Coronary artery (tissue), 2 donors: ENCODE data around the gene LPCAT2.

ENCODE experiments used
- DNase-seq: peaks from one replicate; pipeline ENCODE4 v3.0.0-alpha.2; 2017; ENCODE audit warnings: low spot score
- H3K27ac ChIP-seq, 2 donors: fragments of 200-600 bp; sonication (generic); one replicate each; pipeline ENCODE4 v1.5.1; 2016 to 2019
- H3K4me3 ChIP-seq: fragments of 200-600 bp; sonication (generic); 2 replicates; pipeline ENCODE4 v1.5.1; 2016; ENCODE audit warnings: mild to moderate bottlenecking, moderate library complexity
- TF ChIP-seq, protein P1 (sequence below): fragments of 200-600 bp; sonication (generic); IDR thresholded peaks from one replicate; pipeline ENCODE4 v1.5.1; 2019; ENCODE audit warnings: antibody characterized with exemption

LPCAT2 gene

DNA sequence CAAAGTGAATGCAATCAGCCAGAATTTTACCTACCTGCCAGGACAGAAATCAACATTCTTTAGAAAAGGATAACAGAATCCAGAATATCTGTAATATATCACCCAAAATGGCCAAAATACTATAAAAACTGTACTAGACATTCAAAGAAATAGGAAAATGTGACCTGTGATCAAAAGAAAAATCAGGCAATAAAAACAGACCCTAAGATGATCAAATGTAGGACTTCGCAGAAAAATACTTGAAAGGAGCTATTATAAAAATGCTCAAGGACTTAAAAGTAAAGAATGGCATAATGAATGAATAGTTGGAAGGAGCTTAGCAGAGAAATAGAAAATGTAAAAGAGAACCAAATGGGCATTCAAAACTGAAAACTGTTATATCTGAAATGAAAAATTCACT lies 4.1 kb downstream of the LPCAT2 start:
- no peak overlapping the region for H3K4me3 ChIP-seq
- DNase-seq = no peak
- TF ChIP-seq, protein P1, sequence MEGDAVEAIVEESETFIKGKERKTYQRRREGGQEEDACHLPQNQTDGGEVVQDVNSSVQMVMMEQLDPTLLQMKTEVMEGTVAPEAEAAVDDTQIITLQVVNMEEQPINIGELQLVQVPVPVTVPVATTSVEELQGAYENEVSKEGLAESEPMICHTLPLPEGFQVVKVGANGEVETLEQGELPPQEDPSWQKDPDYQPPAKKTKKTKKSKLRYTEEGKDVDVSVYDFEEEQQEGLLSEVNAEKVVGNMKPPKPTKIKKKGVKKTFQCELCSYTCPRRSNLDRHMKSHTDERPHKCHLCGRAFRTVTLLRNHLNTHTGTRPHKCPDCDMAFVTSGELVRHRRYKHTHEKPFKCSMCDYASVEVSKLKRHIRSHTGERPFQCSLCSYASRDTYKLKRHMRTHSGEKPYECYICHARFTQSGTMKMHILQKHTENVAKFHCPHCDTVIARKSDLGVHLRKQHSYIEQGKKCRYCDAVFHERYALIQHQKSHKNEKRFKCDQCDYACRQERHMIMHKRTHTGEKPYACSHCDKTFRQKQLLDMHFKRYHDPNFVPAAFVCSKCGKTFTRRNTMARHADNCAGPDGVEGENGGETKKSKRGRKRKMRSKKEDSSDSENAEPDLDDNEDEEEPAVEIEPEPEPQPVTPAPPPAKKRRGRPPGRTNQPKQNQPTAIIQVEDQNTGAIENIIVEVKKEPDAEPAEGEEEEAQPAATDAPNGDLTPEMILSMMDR = no peak
- H3K27ac ChIP-seq = no peak overlapping the region

DNA sequence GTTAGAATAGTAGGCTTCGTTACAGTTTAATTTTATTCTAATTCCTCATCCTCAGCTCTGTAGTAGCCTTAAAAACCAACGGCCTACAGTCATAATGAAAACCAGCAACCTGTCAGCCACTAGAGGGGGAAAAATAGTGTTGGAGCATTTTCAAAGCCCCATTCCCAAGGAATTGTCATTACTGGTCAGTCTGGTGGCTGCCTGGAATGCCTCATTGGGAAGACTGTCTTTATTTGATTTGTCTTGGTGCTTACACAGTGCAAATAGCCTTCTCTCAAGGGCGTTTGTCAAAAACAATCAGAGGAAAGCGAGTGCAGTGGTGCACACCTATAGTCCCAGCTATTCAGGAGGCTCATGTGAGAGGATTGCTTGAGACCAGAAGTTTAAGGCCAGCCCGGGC lies 4.7 kb downstream of the LPCAT2 start:
- Histone ChIP-seq H3K27ac (no peak overlapping the region), H3K4me3 (no peak overlapping the region)
- DNase-seq = no peak
- TF ChIP-seq, protein P1 = no peak

DNA sequence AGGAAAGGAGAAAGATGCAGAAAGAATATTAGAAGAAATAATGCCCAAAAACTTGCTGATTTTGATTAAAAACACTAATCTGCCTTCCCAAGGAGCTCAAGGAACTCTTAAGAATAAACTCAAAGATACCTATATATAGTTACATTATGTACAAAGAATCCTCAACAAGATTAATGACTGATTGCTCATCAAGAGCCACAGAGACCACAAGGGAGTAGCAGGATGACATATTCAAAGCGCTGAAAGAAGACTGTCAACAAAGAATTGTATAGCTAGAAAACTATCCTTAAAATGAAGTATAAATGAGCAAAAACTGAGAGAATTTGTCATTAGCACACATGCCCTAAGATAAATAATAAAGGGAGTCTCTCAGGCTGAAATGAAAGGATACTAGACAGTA lies 6.2 kb downstream of the LPCAT2 start:
- TF ChIP-seq, protein P1 = no peak
- H3K4me3 ChIP-seq = no peak overlapping the region
- no peak for DNase-seq

DNA sequence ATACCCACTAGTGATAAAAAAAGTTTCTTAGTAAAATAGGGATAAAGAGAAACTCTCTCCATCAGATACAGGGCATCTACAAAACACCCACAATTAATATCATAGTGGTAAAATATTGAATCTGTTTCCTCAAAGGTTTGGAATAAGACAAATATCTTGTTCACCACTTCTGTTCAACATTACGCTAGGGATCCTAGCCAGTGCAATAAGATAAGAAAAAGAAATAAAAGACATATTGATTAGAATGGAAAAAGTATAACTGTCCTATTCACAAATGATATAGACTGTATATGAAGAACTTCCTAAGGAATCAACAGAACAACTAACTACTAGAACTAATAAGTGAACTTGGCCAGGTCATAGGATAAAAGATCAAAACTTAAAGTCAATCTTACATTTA lies 12.9 kb downstream of the LPCAT2 start:
- Histone ChIP-seq H3K4me3 (no peak overlapping the region), H3K27ac (no peak overlapping the region)
- TF ChIP-seq, protein P1 = no peak
- no peak for DNase-seq

More for the DNA sequence above, 6.2 kb downstream of the LPCAT2 start:
- no peak overlapping the region for H3K27ac ChIP-seq

DNA sequence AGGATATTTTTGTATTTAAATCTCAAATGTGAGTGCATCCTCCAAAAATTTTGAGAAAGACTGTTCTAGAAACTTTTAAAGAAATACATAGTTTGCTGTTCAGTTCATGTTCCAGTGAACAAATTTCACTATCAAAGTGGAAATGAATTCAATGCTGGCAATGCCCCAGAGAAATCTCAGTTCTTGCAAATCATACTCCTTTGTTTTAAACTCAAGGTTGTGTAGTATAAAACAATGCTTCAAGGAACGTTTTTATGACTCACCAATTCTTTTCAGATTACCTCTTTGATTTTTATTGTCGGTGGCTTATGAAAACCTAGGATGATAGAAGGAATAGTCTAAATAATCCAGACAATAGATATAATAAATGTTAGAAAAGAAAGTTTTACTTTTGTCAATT lies 17.6 kb downstream of the LPCAT2 start:
- Histone ChIP-seq H3K4me3 (no peak overlapping the region), H3K27ac (no peak overlapping the region)
- TF ChIP-seq, protein P1 = no peak
- no peak for DNase-seq

DNA sequence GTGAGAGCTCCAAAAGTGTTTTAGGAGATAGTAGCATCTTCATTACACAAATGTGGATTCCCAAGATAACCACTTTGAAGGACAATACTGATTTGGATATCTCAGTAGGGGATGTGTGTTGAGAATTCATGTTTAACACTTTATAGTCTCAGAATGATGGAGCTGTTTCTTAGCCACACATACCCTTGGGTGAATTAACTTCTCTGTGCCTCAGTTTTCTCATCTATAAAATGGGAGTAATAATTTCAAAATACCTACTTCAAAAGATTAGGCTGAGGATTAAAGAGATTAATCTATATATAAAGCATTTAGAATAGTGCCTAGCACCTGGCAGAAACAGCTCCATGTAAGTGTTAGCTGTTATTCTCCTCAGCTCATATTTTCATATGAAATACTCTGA lies 19.0 kb downstream of the LPCAT2 start:
- no peak for DNase-seq
- no peak overlapping the region for H3K4me3 ChIP-seq
- H3K27ac ChIP-seq = no peak overlapping the region
- TF ChIP-seq, protein P1 = no peak

DNA sequence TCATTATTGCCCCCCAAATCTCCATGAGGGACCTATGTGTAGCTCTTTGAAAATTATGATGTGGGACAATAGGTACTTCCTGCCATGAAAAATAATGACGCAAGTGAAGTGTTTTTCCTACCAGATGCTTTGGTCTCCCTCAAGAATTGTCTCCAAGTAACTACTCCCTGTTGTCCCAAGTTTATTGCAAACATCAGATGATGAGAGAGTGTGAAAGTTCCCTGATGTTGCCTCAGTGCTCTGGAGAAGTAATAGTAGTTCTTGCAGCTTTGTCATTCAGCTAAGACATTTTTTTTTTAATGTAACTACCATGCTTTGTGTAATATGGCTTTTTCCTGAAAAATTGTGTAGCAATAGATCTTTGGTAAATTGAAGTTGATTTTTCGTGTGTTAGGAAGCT lies 20.1 kb downstream of the LPCAT2 start:
- no peak for DNase-seq
- TF ChIP-seq, protein P1 = no peak
- no peak overlapping the region for H3K27ac ChIP-seq
- H3K4me3 ChIP-seq = no peak overlapping the region
